ENCODE data around the gene RAB5B.
"Not testable (repeated sequence)": the region's sequence is repeated elsewhere in the genome, so short reads cannot be mapped to it uniquely, and the experiment has no call there.

RAB5B gene

GRCh38 chr12:55942055-55942454 is 31.8 kb upstream of the RAB5B start:
- DNase-seq = no peak

- no peak for DNase-seq
Observed at GRCh38 chr12:55942577-55943136, 31.2 kb upstream of the RAB5B start.

DNA sequence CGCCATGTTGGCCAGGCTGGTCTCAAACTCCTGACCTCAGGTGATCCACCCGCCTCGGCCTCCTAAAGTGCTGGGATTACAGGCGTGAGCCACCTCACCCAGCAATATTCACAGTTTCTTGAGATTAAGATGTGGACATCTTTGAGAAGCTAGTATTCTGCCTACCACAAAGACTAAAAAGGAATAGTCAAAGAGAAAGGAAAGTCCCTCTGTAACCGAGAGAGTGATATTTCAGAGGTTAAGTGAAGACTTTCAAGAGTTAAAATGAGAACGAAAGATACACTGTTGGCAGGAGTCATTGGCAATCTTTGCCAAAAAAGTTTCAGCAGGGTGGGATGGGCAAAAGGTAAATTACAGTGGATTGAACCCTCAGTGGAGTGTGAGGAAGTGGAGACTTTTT is 27.3 kb upstream of the RAB5B start:
- DNase-seq = no peak

DNA sequence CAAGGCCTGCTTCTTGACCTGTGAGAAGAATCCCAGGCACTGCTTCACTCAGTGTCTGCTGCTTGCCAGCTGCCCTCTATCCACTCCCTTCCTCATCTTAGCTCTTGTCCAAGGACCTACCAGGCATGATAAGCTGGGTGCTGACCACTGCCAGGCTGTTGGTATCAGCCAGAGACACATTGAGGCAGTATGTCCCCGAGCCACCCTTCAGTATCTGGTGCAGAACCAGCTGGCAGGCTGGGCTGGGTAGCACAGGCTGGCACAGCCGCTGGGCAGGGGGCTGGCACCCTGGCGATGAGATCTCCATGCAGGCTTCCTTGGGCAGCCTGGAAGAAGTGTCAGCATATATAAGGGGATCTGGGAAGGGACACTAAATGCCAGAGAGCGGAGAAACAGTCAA is 18.5 kb upstream of the RAB5B start:
- DNase-seq = no peak

- DNase-seq = peak; percentile 56
Observed at GRCh38 chr12:55955800-55956508, 17.9 kb upstream of the RAB5B start.

- DNase-seq = no peak
Observed at GRCh38 chr12:55957106-55957859, 16.6 kb upstream of the RAB5B start.

DNA sequence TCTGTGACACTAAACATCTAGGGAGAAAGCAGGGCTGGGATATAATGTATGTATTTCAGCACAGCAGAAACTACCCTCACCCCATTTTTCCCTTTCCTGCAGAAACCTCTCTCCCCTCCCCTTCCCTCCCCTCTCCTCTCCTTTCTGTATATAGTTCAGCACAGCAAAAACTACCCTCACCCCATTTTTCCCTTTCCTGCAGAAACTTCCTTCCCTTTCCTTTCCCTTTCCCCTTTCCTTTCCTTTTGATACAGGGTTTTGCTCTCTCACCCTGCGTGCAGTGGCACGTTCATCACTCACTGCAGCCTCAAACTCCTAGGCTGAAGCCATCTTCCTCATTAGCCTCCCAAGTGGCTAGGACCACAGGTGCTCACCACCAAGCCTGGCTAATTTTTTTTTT is 10.1 kb upstream of the RAB5B start:
- no peak for DNase-seq

- DNase-seq = no peak
Observed at GRCh38 chr12:55965240-55965639, 8.6 kb upstream of the RAB5B start.

DNA sequence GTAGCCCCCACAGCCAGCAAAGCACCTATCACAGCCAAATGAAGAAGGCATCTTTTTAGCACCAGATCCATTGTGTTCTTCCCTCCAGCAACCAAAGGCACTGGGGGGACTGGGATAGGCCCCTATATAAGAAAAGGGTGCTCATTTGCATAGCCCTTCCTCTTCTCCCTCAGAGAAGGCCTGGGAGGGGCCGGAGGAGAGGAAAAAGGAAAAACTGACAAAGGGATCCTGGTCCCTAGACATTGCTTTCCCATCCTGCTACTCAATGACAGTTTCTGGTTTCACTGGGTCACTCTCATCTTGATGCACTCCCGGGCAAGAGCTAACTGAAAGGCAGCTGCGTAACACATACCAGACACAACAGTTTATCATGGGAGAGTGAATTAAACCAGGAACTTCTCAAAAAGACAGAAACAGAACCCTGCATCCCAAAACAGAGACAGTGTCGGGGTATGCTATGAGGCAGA is 7.9 kb upstream of the RAB5B start, which contains the start of gene PMEL:
Gene PMEL (minus strand): TSS at position 102 of the 467 bp plus-strand sequence. CDS start 31 bp downstream, at position 71.
- DNase-seq = no peak

- peak; percentile 93 for DNase-seq
Observed at GRCh38 chr12:55966408-55967281, 7.2 kb upstream of the RAB5B start, which contains the start of gene CDK2. Gene CDK2, plus strand, starts transcription at chr12:55966830. Its CDS starts 179 bp downstream, at chr12:55967009.

DNA sequence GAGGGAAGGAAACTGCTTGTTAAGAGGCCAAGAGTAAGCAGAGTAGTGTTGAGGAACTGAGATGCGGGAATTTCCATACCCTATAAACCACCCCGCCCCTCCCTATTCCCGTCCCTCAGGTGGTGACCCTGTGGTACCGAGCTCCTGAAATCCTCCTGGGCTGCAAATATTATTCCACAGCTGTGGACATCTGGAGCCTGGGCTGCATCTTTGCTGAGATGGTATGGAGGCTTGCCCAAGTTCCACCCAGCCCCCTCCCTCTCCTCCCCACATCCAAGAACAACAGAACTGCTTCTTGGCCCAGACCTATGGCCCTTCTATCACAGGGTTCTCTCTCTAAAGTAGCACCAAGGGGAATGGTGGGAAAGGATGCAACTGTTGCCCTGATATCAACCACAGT is 4.5 kb upstream of the RAB5B start:
- DNase-seq = no peak

DNA sequence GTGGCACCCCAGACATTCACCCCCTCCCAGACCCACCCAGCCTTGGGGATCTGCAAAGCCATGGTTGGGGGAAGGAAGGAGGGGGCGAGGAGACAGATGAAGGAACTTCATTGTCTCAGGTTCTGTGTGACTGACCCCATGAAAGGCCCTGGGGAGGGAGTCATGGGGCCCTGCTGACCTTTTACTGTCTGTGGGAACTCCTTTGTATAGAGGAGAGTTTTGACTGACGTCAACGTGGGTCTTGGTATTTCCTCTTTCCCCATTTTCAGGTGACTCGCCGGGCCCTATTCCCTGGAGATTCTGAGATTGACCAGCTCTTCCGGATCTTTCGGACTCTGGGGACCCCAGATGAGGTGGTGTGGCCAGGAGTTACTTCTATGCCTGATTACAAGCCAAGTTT is 3.1 kb upstream of the RAB5B start:
- no peak for DNase-seq

DNA sequence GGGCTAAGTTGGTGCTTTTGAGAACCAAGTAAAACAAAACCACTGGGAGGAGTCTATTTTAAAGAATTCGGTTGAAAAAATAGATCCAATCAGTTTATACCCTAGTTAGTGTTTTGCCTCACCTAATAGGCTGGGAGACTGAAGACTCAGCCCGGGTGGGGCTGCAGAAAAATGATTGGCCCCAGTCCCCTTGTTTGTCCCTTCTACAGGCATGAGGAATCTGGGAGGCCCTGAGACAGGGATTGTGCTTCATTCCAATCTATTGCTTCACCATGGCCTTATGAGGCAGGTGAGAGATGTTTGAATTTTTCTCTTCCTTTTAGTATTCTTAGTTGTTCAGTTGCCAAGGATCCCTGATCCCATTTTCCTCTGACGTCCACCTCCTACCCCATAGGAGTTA is 1.8 kb upstream of the RAB5B start:
- no peak for DNase-seq

GRCh38 chr12:55972456-55972855 is 1.4 kb upstream of the RAB5B start:
- DNase-seq = no peak

DNA sequence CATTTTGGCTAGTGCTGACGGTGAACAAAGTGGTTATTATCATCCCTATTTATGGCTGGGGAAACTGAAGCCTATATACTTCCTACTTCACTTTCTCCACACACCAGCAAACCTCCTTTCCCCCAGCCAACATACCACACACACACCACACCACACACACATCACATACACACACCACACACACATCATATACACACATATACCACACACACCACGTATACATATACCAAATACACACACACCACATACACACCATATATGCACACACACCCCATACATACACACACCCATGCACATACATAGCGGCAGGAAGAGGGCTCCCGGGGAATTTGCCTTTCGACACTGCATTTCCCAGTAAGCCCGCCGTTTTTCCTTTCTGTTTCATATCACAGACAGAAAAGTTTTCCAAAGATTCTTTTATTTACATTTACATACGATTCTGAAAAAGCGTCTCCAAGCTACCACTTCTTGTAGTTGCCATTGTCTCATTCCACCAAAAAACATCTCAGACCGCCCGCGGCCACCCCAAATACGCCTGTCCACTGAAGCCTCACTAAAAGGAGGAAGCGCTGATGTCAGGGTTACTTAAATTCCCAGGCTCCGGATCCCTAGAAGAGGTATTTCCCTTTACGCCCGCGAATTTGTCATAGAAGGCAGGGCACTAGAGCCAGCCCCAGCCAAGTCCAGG is 823 bp upstream of the RAB5B start:
- no peak for DNase-seq

DNA sequence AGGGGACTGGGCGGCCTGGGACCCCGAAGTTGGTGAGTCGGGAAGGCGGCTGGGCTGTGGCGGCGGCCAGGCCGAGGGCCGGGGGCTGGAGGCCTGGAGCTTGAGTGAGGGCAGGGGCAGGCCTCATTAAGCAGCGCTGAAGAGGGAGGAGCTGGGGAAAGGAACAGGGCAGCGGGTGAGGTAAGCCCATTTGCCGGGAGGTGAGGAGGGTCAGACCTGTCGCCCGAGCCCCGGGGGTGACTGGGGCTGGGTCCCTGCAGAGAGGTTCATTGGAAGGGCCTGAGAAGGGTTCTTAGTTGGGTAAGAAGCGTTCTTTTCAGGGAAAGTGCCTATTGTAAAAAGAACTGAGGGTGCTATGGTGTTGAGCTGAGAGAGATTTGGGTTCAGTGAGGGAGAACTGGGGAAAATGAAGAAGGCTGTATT is 441 bp downstream of the RAB5B start:
- peak; percentile 36 for DNase-seq

DNA sequence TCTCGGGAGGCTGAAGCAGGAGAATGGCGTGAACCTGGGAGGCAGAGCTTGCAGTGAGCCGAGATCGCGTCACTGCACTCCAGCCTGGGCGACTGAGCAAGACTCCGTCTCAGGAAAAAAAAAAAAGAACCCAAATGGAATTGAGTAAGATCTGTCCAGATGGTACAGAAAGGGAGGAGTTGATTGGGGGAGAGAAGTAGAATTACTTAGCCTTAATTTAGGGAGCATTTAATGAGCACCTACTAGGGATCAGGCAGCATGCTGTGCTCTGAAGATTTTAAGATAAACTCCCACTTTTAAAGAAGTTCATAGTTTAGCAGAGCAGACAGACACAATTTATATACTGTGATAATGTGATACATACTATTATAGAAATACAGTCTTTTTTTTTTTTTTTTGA is 4.5 kb downstream of the RAB5B start:
- no peak for DNase-seq

GRCh38 chr12:55979069-55979468 is 5.2 kb downstream of the RAB5B start:
- no peak for DNase-seq

DNA sequence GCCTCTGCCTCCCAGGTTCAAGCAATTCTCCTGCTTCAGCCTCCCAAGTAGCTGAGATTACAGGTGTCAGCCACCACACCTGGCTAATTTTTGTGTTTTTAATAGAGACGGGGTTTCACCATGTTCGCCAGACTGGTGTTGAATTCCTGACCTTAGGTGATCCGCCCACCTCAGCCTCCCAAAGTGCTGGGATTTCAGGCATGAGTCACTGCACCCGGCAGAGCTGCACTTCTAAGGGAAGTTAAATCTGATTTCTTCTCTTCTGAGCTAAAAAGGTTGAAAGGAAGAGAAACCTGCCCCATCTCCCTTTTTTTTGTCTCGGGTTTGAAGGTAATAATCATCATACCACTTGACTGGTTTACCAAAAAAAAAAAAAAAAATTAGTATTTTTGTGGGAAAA is 8.0 kb downstream of the RAB5B start:
- not testable (repeated sequence) for DNase-seq

DNA sequence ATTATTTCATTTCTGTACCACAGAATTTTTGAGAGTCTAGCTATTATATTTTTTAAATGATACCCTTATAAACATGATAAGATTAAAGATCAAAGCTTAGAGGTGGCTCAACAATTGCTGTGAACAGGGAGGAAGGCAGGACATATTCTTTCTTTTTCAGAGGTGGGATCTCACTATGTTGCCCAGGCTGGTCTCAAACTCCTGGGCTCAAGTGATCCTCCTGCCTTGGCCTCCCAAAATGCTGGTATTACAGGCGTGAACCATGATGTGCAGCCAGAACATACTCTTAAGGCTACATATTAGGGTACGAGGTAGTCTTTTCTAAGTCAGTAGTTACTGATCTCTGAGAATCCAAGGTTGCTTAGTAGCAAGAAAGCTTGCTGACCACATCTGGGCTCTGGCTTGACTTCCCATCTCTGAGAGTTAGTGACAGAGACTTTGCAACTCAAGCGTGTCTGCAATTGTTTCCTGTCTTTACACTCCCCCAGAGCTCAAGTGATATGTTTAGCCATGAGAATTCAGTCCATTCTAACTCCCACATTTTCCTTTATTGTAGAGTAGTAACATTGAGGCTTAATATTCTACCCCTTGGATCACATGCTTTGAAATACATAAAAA is 8.6 kb downstream of the RAB5B start:
- no peak for DNase-seq

DNA sequence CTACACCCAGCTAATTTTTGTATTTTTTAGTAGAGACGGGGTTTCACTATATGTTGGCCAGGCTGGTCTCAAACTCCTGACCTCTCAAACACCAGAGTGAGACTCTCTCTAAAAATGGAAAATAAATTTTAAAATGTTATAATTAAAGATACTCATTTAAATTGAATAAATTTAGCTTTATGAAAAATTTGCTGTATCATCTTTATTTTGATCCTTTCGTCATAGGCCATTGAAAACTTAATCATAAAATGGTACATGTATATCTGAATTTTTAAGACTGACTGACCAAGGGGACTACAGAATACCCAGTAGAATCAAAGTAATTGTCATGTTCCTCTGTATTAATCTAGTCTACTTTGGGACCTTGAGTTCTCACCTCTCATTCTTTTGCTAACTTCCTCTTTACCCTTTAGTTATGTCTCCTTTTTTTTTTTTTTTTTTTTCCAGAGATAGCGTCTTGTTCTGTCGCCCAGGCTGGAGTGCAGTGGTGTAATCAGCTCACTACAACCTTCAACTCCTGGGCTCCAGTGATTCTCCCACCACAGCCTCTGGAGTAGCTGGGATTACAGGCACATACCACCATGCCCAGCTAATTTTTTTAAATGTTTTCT is 9.5 kb downstream of the RAB5B start:
- DNase-seq = no peak
